Smooth muscle cell (in vitro differentiated cells): Measurements from ENCODE around the gene ZNF217. TPM values are rescaled to one million over a fixed set of nuclear protein-coding genes. Genes with fewer than 3 reads are reported as not detected.
"Not testable (repeated sequence)": the region's sequence is repeated elsewhere in the genome, so short reads cannot be mapped to it uniquely, and the experiment has no call there.

Experiments
- DNase-seq: peaks from one replicate; lab custom pipeline; 2025; ENCODE audit not compliant: unreplicated experiment; lab: John Stamatoyannopoulos, UW
- H2AFZ ChIP-seq: fragments of 200-600 bp; sonication (generic); 2 replicates; pipeline ENCODE4 v1.6.0; 2016; ENCODE audit warnings: antibody characterized with exemption, low read depth, mild to moderate bottlenecking
- H3F3A ChIP-seq: fragments of 200-600 bp; sonication (generic); 2 replicates; pipeline ENCODE4 v1.6.0; 2017; ENCODE audit warnings: antibody characterized with exemption, low read depth
- H3K27ac ChIP-seq: fragments of 200-600 bp; sonication (generic); 2 replicates; pipeline ENCODE4 v1.5.1; 2016; ENCODE audit warnings: low read depth, mild to moderate bottlenecking
- H3K27me3 ChIP-seq: fragments of 200-600 bp; sonication (generic); 2 replicates; pipeline ENCODE4 v1.6.1; 2016; ENCODE audit warnings: low read depth, mild to moderate bottlenecking
- H3K36me3 ChIP-seq: fragments of 200-600 bp; sonication (generic); 2 replicates; pipeline ENCODE4 v1.5.1; 2016; ENCODE audit warnings: low read depth
- H3K4me1 ChIP-seq: fragments of 200-600 bp; sonication (generic); 2 replicates; pipeline ENCODE4 v1.5.1; 2016; ENCODE audit warnings: low read depth
- H3K4me2 ChIP-seq: fragments of 200-600 bp; sonication (generic); 2 replicates; pipeline ENCODE4 v1.6.0; 2016; ENCODE audit warnings: mild to moderate bottlenecking
- H3K4me3 ChIP-seq: fragments of 200-600 bp; sonication (generic); 2 replicates; pipeline ENCODE4 v1.5.1; 2016; ENCODE audit warnings: mild to moderate bottlenecking
- H3K79me2 ChIP-seq: fragments of 200-600 bp; sonication (generic); 2 replicates; pipeline ENCODE4 v1.6.0; 2016; ENCODE audit warnings: low read depth, mild to moderate bottlenecking
- H3K9ac ChIP-seq: fragments of 200-600 bp; sonication (generic); 2 replicates; pipeline ENCODE4 v1.6.0; 2016; ENCODE audit warnings: low read depth
- H3K9me3 ChIP-seq: fragments of 200-600 bp; sonication (generic); replicated peaks from 2 replicates; pipeline ENCODE4 v1.5.1; 2016; ENCODE audit warnings: low read depth
- H4K20me1 ChIP-seq: fragments of 200-600 bp; sonication (generic); 2 replicates; pipeline ENCODE4 v1.6.0; 2016; ENCODE audit warnings: low read depth
- WGBS: methylation state at CpG from one replicate; pipeline ENCODE4 v1.1.7; 2016; ENCODE audit warnings: low lambda C conversion rate; 5-methylcytosine and 5-hydroxymethylcytosine counted together
- polyA plus RNA-seq: library from polyadenylated mRNA; unstranded; fragments of >200 nt; fragmentation: Nextera tagmentation; extraction: Ambion mirVana; gene quantifications from 2 replicates; pipeline ENCODE4 v1.2.1, GENCODE V29; 2016
- total RNA-seq: library from RNA; depleted of rRNA; stranded (reverse); fragments of >200 nt; gene quantifications from 2 replicates; pipeline ENCODE4 v1.2.3, GENCODE V29; 2014
- TF ChIP-seq, protein P1 (sequence below): fragments of 200-600 bp; sonication (generic); IDR thresholded peaks from 2 replicates; pipeline ENCODE4 v1.5.1; 2017; ENCODE audit warnings: borderline replicate concordance, mild to moderate bottlenecking, antibody characterized with exemption; ENCODE audit not compliant: insufficient read depth, poor library complexity, severe bottlenecking

ZNF217 gene
- total and polyA plus RNA-seq, 2 experiments from 2014 or later = 3.9 to 42.2 TPM

DNA sequence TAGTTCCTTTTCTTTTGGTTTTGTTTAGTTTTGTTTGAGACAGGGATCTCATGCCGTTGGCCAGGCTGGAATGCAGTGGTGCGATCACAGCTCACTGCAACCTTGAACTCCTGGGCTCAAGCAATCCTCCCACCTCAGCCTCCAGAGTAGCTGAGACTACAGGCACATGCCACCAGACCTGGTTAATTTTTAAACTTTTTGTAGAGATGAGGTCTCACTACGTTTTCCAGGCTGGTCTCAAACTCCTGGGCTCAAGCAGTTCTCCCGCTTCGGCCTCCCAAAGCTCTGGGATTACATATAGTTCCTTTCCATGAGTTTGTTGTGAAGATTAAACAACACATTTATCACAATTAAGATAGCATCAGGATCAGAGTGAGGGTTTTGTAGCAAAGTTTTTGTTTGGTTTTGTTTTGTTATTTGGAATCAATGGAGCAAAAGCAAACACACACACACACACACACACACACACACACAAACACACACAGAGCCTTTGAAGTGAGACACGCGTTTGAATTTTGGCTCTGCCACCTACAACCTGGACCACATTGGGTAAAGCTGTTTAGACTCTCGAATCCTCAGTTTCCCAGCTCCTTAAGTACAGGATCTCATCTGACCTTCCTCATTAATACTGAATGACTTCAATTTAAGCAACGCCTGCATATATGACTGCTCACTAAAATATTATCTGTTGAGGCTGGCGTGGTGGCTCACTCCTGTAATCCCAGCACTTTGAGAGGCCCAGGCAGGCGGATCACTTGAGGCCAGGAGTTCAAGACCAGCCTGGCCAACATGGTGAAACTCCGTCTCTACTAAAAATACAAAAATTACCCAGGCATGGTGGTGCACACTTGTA lies 41.7 kb downstream of the ZNF217 start:
- not testable (repeated sequence) for H4K20me1 ChIP-seq, H3K4me2 ChIP-seq, H3K9ac ChIP-seq, H3K4me3 ChIP-seq, H3F3A ChIP-seq, H3K36me3 ChIP-seq, H2AFZ ChIP-seq, H3K9me3 ChIP-seq, H3K27ac ChIP-seq, H3K4me1 ChIP-seq, H3K27me3 ChIP-seq, H3K79me2 ChIP-seq, DNase-seq
- 89% methylated on average over 12 of the region's 12 CpGs for WGBS

DNA sequence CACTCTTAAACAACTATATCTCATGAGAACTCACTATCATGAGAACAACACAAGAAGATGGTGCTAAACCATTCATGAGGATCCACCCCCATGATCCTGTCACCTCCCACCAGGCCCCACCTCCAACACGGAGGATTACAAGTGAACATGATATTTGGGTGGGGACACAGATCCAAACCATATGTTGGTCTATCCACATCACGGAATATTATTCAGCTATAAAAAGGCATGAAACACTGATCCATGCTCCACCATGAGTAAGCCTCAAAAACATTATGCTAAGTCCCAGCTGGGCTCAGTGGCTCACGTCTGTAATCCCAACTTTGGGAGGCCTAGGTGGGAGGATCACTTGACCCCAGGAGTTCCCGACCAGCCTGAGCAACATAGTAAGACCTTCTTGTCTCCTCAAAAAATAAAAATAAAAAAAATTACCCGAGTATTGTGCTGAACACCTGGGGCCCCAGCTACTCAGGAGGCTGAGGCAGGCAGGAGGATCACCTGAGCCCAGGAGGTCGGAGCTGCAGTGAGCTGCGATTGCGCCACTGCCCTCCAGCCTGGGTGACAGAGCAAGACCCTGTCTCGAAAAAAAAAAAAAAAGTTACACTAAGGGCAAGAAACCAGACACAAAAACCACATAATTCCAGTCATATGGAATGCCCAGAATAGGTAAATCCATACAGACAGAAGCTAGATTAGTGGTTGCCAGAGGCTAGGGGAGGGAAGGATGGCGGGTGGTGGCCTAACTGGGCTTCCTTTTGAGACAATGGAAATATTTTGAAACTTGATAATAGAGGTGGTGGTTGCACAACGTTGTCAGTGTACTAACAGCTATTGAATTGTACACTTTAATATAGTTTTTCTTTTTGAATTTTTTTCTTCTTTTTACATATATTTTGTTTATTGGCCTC lies 43.1 kb downstream of the ZNF217 start:
- H3F3A ChIP-seq = no peaks in the 10 kb centered on the region
- no peak for DNase-seq
- TF ChIP-seq, protein P1, sequence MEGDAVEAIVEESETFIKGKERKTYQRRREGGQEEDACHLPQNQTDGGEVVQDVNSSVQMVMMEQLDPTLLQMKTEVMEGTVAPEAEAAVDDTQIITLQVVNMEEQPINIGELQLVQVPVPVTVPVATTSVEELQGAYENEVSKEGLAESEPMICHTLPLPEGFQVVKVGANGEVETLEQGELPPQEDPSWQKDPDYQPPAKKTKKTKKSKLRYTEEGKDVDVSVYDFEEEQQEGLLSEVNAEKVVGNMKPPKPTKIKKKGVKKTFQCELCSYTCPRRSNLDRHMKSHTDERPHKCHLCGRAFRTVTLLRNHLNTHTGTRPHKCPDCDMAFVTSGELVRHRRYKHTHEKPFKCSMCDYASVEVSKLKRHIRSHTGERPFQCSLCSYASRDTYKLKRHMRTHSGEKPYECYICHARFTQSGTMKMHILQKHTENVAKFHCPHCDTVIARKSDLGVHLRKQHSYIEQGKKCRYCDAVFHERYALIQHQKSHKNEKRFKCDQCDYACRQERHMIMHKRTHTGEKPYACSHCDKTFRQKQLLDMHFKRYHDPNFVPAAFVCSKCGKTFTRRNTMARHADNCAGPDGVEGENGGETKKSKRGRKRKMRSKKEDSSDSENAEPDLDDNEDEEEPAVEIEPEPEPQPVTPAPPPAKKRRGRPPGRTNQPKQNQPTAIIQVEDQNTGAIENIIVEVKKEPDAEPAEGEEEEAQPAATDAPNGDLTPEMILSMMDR = no peak

DNA sequence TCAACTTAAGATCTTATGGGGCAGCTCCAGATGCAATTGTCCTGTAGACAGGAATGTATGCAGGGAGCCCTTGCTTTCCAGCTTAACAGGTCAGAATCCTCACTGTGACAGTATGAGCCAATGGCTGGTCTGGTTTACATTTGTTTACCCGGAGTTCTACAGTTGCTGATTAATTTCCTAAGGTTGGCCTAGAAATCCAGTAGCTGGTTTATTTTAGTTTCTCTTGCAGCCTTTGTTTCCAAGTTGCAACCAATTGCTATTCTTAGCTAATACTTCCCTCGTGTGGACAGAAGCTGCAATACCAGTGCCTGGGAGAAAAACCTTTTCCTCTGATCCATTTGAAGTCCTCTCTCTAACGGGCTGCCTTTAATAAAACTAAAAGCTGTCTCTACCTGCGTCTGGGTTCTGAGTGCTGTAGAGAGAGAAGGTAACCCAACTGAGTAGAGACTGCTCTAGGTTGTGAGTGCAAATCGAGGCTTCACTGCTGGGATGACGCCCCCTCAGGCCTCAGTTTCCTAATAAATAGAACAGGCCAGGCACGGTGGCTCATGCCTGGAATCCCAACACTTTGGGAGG lies 45.9 kb downstream of the ZNF217 start:
- H3K27ac ChIP-seq = no peak overlapping the region
- H3K4me1 ChIP-seq = no peaks in the 10 kb centered on the region
- H3K79me2 ChIP-seq = no peaks in the 10 kb centered on the region
- H3F3A ChIP-seq = no peaks in the 10 kb centered on the region
- no peak overlapping the region for H3K9ac ChIP-seq
- DNase-seq = no peak
- TF ChIP-seq, protein P1 = peak; percentile 83
- H3K4me2 ChIP-seq = peak overlapping the region; percentile 14
- no peak overlapping the region for H3K4me3 ChIP-seq
- no peaks in the 10 kb centered on the region for H3K27me3 ChIP-seq
- H3K36me3 ChIP-seq = no peaks in the 10 kb centered on the region
- H4K20me1 ChIP-seq = no peaks in the 10 kb centered on the region
- WGBS = 30% methylated on average over 7 of the region's 7 CpGs
- no peaks in the 10 kb centered on the region for H3K9me3 ChIP-seq
- no peak overlapping the region for H2AFZ ChIP-seq

More for the DNA sequence above, 43.1 kb downstream of the ZNF217 start:
- no peaks in the 10 kb centered on the region for H3K4me1 ChIP-seq
- H2AFZ ChIP-seq = no peak overlapping the region
- no peaks in the 10 kb centered on the region for H3K36me3 ChIP-seq
- H3K27ac ChIP-seq = no peak overlapping the region
- WGBS = 69% methylated on average over 11 of the region's 11 CpGs
- no peak overlapping the region for H3K9ac ChIP-seq
- no peak overlapping the region for H3K4me3 ChIP-seq
- H3K79me2 ChIP-seq = no peaks in the 10 kb centered on the region
- H3K27me3 ChIP-seq = no peaks in the 10 kb centered on the region
- H3K4me2 ChIP-seq = no peak overlapping the region
- no peaks in the 10 kb centered on the region for H4K20me1 ChIP-seq
- H3K9me3 ChIP-seq = no peaks in the 10 kb centered on the region

GRCh38 chr20:53539516-53539915 lies 54.1 kb downstream of the ZNF217 start:
- no peak overlapping the region for H3K9ac ChIP-seq
- H3K4me2 ChIP-seq = no peak overlapping the region
- no peaks in the 10 kb centered on the region for H4K20me1 ChIP-seq
- no peaks in the 10 kb centered on the region for H3K36me3 ChIP-seq
- 58% methylated on average over 4 of the region's 4 CpGs for WGBS
- TF ChIP-seq, protein P1 = no peak
- DNase-seq = no peak
- no peaks in the 10 kb centered on the region for H3K79me2 ChIP-seq
- H3K27ac ChIP-seq = no peak overlapping the region
- H3K4me3 ChIP-seq = no peak overlapping the region
- no peaks in the 10 kb centered on the region for H3K27me3 ChIP-seq
- no peak overlapping the region for H2AFZ ChIP-seq
- H3F3A ChIP-seq = no peaks in the 10 kb centered on the region
- H3K4me1 ChIP-seq = no peaks in the 10 kb centered on the region
- H3K9me3 ChIP-seq = no peaks in the 10 kb centered on the region

DNA sequence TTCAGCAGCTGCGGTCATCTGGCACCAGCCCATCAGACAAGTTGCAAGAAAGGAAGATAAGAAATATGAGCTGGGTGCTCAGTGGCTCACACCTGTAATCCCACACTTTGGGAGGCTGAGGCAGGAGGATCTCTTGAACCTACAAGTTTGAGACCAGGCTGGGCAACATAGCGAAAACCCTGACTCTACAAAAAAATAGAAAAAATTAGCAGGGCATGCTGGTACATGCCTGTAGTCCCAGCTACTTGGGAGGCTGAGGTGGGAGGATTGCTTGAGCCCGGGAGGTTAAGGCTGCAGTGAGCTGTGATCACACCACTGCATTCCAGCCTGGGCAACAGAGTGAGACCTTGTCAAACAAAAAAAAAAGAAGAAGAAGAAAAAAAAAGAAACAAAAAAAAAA lies 57.3 kb downstream of the ZNF217 start:
- H2AFZ ChIP-seq, H3K27me3 ChIP-seq, H3F3A ChIP-seq, H3K79me2 ChIP-seq, H3K9me3 ChIP-seq, H4K20me1 ChIP-seq, H3K27ac ChIP-seq, H3K4me2 ChIP-seq, H3K9ac ChIP-seq, H3K4me1 ChIP-seq, H3K36me3 ChIP-seq, H3K4me3 ChIP-seq, DNase-seq: not testable (repeated sequence)
- WGBS = 86% methylated on average over 3 of the region's 3 CpGs
